HL-60/S4 (cell line): ENCODE data around the gene MPZL2.

ENCODE experiments used
- in situ Hi-C: fragments of 300-500 bp; cut with MboI; formaldehyde crosslinking; loops from 2 replicates; pipeline ENCODE4 v1.14.3; 2022; ENCODE audit warnings: low sequenced_read_pairs

MPZL2 gene

DNA sequence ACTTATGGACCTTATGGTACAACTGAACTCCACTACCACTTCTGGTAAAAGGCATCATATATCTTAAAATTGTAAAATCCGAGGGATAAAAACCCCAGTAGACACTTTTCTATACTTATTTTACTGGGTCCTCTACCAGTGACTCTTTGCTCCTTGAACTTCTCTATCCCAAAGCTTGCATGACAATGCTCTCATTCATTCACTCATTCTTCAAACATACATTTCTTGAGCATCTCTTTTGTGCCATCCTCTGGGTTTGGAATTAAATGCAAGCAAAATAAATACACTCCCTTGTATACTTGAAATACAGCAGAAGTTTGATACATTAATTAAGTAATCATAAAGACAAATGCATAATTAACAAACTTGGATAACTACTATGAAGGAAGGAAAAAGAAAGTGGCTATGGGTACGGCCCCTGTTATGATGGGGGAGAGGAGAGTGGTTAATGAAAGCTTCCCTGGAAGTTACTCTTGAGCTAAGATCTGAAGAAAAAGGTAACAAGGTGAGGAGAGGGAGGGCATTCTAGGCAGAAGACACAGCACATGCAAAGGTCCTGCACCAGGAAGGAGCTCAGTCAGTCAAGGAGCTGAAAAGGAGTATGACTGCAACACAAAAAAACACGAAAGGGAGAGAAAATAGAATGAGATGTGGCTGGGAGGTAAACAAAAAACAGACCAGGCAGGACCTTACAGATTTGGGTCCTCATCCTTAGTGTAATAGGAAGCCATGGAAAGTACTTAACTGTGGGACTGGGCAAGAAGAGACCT lies 19.9 kb downstream of the MPZL2 start:
- in situ Hi-C loops: no loop called here

DNA sequence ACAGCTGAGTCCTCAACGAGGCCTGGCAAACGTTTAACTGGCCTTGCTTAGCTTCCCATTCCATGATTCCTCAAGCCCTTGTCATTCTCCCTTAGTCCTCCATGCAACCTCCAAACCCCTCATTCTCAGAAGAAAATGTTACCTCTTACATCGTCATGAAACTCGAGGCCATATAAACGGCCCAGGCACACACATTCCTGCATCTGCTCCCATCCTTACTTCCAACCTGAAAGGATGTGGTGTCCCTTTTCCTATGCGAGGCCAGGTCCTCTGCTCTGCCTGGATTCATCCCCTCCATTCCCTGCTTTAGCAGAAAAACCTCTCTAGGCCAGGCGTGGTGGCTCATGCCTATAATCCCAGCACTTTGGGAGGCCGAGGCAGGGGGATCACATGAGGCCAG lies 20.9 kb downstream of the MPZL2 start:
- in situ Hi-C loops: no loop called here

DNA sequence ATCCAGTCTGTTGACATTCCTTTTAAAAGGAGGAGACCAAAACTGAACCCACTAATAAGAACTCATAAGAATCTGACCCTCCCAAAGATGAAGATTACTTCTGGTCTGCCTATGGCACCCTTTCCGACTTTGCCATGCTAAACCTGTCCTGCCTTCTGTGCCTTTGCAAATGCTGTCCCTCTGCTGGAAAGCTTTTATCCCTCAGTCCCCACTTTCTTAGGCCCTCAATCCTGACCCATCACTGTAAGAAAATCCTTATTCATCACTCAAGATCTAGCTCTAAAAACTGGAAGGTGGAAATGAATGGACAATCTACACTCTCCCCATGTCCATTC lies 22.4 kb downstream of the MPZL2 start:
- in situ Hi-C loops: no loop called here

DNA sequence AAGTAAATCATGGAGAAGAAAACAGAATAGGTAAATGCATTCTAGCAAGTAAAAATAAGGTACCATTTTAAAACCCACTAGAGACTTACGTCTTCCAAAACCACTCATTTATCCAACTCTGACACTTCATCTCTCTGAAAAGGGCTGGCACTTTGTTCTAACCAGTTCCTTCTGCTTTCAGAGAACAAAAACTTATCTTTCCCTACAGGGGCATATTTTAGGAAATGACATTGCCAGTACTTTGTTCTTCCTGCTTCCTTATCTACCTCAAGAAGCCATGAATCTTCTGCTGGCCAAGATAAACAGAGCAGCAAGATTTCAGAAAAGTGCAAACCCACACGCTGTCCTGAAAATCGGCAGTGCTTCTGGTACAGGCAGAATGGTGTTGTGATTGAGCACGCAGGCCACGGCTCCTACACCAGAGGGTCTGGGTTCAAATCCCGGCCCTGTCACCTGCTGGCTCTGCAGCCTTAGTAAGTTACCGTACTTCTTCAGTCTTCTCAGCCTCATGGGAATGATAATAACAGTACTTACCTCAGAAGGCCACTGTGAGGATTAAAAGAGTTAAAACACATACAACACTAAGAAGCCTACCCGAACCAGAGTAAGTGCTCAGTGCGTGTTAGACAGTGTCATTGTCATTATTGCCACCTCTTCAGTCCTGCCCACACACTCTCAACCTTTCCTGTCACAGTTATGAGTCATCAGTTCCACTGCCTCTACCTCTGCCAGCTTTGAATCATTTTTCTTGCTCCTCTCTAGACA lies 22.9 kb downstream of the MPZL2 start:
- in situ Hi-C loops: no loop called here

DNA sequence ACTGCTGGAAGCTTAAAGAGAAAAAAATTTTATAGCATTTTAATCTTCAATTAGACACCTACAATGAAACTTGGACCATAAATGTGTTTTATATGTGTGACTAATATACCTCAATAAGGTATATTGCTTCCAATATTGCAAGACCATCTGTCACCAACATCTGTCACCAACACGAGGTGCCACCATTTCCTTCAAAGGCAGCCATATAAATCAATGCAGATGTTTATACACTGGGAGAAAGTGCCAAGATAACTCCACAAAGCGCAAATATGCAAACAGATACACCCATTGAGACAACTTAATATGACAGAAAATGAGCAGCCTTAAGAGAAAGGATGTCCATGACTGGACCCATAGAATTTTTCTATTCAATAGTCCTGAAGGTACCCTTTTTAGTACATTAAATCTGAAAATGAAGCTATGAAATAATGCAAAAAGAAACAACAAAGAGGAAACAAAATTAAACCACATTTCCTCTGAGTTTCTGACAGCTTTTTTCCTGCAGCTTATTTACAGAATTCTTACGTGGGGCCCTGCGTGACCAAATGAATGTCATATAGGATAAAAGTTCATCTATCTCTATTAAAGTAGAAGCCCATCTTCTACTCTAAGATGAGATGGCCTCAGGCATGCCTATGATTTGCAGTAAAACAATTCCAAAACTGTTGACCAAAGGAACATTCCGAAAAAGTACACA lies 24.4 kb downstream of the MPZL2 start:
- in situ Hi-C loops: no loop called here

DNA sequence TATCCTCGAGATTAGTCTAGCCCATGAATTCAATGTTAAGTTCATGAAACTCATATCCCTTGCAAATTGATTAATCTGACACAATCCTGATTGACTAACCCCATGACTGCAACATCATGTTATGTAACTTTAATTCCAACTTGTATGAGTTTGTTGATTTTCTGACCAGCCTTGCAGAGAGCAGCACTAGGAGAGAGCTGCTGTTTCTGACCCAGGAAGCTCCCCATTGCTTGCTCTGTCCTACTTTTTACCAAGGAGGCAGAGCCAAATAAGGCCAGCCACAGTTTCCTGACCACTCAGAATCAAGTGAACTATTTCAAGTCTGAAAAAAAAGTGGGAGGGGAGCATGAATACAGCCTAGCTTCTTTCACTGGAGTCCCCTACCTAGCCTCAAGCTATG lies 25.2 kb downstream of the MPZL2 start:
- in situ Hi-C loops: no loop called here

DNA sequence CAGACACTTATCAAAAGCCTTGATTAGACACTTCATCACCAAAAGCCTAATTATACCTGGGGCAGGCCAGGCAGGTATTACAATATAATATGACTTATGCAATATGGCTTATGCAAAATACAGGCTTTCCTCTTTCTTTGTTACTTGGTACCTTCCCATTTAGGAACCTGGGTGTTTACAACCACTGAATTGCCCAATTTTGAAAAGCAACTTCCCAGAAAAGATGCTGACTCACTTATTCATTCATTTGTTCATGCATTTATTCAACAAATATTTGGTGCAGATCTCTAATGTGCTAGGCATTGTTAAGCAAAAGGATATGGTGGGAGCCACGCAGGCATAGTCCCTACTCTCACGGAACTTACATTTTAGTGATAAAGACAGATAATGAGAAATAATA lies 25.7 kb downstream of the MPZL2 start:
- in situ Hi-C loops: no loop called here

DNA sequence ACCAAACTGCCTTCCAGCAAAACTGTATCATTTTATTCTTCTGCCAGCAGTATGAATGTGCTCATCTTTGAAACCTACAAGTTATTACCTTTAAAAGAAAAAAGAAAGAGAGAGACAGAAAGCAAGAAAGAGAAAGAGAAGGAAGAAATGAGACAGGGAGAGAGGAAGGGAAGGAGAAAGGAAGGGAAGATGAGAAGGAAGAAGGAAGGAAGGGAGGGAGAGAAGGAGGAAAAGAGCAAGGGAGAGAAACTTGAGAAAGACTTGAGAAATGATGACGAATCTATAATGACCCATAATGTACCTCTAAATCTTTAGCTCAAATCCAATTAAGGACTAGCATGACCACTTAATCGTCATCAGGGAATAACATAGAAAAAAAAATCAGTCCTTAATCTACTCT lies 27.9 kb downstream of the MPZL2 start:
- in situ Hi-C loops: no loop called here

DNA sequence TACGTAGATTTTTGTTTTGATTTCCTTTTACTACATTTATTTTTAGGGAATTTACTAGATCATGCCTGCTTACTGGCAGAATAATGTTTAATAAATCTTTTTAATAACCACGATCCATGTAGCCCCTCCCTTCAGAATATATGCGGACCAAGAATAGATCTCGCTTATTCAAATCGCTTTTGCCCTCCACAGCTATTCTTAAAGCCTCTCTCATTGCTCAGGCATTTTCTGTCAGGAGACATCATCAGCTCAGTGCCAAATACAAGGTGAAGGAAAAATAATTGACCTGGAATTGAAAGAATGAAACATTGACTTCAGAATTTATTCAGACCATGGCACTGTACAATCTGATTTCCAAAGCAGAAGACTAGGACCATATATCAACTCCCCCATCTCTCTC lies 29.3 kb downstream of the MPZL2 start:
- in situ Hi-C loops: no loop called here

DNA sequence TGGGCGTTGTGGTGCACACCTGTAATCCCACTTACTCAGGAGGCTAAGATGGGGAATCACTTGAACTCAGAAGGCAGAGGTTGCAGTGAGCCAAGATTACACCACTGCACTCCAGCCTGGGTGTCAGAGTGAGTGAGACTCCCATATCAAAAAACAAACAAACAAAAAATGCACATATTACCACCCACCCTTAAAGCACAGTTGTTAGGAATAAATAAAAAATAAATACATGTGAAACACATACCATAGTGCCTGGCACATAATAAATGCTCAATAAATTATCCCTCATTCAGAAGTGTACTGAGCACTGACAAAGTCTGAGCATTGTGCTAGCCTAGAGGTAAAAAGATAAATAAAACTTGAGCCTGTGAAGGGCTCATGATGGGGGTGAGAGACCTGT lies 30.2 kb downstream of the MPZL2 start:
- in situ Hi-C loops: no loop called here

DNA sequence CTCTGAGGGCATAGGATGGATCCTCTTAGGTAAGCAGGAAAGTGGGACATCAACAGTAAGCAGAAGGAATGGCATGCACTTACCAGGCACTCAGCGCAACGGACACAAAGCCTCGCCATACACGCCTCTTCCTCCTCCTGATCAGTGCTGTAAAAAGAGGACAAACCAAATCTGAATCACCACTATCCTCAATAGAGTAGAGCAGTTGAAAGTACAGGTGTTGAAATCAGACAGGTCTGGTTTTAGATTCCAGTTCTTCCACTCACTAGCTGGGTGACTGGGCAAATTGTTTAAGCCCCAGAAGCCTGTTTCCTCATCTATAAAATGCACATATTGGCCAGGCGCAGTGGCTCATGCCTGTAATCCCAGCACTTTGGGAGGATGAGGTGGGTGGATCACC lies 30.7 kb downstream of the MPZL2 start:
- in situ Hi-C loops: no loop called here

DNA sequence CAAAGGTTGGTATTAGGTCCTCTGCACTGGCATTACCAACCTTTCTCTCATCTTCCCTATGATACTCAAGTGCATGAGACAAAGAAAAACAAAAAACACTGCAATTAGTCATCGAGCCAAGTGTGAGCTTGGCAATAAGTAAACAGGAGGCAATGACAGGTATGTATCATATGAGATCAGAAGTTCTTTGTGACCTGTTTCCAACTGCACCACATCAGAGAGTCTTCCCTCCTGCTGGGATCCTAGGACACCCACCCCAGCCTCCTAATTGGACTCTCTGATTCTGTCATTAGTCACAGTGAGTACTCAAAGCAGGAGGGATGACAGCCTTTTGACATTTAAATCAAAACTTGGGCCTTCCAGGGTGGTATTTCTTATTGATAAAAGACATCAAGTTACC lies 31.4 kb downstream of the MPZL2 start:
- in situ Hi-C loops: no loop called here

DNA sequence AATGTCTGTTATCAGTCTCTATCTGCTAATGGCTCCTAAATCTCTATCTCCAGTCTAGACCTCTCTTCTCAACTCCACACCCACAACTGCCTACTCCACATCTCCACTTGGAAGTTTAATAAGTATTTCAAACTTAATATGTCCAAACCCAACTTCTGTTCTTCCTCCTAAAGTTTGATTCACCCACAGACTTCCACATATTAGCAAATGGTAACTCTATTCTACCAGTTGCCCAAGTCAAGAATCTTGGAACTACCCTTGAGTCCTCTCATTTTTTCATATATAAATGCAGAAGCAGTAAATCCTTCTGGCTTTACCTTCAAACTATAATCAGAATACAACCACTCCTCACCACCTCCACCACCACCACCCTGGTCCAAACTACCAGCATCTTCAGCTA lies 32.6 kb downstream of the MPZL2 start:
- in situ Hi-C loops: no loop called here

DNA sequence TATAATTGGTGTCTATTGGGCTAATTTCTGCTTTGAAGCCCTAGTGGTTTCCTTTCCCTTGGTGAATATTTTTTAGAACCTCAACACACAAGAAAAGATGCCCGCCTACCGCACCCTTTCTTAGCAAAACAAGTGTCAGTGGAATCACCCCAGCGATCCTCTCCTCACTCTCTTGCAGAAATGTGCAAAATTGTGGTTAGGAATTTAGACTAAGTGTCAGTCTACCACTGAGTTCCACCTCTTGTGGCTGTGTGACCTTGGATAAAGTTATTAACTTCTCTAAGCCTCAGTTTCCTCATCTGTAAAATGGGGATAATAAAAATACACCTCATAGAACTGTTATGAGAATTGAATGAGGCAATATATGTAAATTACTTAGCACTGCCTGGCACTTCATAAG lies 34.0 kb downstream of the MPZL2 start:
- in situ Hi-C loops: no loop called here

DNA sequence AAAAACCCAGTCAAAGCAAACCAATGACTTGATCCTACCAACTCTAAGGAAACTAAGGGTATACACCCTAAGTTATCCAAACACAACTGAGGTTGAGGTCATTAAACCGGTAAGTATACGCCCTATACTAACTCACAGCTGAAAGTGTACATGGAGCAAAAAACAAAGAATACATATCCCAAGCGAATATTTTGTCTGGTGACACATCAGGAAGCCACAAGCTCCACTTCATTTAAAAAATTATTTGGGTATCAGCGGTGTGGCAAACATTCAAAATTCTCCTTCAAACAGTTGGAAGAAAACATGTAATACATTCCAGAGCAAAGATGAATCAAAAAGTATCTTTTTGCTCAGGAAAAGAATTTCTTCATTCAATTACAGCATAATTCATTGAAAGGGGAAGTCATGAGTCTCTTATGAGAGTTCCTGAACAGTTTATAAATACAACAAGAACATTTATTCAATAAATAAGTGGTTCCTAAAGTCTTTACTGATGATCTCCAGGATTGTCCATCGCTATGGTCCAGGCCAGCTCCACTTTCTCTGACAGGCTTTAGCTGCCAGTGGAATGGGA lies 34.7 kb downstream of the MPZL2 start:
- in situ Hi-C loops: no loop called here

DNA sequence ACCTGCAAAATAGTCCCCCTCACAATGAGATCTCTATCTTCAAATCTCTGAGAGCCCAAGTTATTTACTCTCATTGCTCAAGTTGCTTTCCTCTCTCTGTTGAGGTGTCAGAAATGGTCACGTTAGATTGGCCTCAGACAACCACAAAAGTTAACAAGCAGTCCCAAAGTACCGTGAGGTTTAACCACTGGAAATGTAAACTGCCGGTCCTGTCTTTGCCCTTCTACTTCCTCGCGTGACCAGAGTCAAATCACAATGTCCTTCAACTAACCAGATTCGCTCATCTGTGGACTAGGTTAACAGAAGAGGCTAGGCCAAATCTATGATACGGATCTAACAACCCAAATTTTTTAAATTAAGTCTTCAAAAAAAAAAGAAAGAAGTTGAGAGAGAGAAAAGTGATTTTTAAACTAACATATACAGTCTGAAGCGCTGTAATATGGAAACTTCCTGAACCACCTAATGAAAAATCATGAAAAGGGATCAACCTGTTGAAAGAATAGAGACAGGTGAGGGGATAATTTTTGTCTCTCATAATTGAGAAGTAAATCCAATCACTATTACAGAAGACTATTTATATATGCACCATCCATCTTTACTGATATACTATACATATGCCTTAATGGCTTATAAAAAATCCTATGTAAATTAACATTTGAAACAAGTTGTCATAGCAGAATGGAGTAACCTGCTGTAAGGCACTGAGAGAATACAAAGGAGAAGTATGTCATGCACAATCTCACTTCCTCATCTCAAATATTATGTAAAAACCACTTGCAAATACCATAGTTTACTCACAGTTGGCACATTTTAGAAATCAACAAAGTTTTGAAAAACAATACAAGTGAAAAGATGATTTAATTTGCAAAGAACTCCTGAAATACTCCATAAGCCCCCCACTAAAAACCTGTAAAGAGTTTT lies 36.0 kb downstream of the MPZL2 start:
- in situ Hi-C loops: no loop called here

DNA sequence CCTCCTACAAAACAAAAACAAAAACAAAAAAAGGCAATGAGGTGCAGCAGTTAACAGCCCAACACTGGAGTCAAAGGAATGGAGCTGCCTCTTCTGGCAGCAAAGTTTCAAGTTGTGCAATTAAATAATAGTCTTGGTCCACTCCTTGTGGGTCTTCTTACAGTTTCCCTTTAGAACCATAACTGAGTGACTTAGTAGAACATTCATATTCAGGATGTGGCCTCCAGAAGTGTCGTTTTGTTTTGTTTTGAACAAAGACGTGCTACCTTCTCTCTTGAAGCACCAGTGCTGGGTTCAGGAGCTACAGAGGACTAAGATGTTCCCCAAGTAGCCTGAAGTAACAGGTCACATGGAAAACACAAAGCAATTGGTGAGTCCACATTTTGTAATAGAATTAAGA lies 37.3 kb downstream of the MPZL2 start:
- in situ Hi-C loops: no loop called here

DNA sequence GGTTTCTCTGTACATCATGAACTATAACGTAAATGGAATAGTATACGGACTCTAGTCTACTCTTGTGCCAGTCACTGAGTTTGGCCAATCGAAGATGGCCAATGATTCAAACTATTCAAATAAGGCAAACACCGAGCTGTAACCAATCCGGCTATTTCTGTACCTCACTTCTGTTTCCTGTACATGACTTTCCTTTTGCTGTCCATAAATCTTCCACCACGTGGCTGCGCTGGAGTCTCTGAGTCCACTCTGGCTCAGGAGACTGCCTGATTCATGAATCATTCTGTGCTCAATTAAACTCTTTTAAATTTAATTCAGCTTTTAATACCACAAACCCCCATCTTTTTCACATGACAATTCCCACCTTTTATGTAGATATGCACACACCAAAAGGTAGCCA lies 37.8 kb downstream of the MPZL2 start:
- in situ Hi-C loops: no loop called here

DNA sequence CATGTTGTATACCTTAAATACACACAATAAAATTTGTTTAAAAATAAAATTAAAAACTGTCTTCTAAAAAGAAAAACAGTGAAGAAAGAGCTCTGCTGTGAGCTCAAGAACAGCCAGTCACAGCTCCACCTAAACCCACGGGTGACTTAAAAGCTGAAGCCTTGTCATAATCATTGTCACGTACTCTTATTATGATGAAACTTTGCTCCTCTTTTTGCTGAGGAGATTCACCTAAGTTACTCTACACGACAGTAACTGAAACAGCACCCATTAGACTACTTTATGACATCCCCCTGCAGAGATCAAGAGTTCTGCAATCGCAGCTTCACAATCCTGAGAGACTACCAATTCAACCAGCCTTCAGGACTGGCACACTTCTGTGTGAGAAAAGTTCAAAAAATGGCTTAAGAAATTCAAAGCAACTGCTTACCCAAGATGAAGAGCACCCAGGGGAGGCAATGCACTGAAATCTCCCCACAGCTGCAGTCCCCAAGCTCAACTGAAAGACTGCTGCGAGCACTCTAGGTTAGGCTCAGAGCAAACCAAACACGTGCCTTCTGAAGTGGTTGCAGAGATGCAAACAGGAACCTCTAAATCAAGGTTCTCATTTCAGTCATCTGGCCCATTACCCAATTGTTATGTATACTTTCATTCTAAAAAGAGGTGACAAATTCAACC lies 39.4 kb downstream of the MPZL2 start, which contains the start of gene JAML:
JAML (minus strand) TSS at position 501 of the 678 bp plus-strand sequence. CDS start 10,145 bp downstream, outside the sequence.
- in situ Hi-C loops: no loop called here

DNA sequence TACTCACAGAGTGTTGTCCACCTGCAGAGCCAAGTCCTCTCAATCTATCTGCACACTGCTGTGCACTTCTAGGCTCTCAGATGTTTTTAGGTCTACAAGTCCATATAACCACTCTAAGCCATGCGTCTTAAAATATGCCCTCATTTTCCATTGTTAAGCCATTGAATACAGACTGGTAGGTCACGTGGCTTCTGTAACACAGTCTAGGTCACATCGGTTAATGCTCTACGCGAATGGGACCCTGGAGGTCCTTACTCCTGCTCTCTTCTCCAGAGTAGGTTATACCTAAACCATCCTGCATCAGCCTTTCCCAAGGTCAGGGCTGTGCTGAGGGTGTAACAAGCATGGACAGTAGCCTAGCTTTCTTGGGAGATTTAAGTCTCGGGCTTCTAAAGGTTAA lies 40.1 kb downstream of the MPZL2 start:
- in situ Hi-C loops: no loop called here
